ENCODE results near the gene DTL.
"Not testable (repeated sequence)": the region's sequence is repeated elsewhere in the genome, so short reads cannot be mapped to it uniquely, and the experiment has no call there.

- TF ChIP-seq, protein P1, sequence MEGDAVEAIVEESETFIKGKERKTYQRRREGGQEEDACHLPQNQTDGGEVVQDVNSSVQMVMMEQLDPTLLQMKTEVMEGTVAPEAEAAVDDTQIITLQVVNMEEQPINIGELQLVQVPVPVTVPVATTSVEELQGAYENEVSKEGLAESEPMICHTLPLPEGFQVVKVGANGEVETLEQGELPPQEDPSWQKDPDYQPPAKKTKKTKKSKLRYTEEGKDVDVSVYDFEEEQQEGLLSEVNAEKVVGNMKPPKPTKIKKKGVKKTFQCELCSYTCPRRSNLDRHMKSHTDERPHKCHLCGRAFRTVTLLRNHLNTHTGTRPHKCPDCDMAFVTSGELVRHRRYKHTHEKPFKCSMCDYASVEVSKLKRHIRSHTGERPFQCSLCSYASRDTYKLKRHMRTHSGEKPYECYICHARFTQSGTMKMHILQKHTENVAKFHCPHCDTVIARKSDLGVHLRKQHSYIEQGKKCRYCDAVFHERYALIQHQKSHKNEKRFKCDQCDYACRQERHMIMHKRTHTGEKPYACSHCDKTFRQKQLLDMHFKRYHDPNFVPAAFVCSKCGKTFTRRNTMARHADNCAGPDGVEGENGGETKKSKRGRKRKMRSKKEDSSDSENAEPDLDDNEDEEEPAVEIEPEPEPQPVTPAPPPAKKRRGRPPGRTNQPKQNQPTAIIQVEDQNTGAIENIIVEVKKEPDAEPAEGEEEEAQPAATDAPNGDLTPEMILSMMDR (IDR thresholded peaks at IDR 0.05): not testable (repeated sequence)
- not testable (repeated sequence) for TF ChIP-seq POLR2A (IDR thresholded peaks at IDR 0.05)
Measured at GRCh38 chr1:212022908-212023307, 12.6 kb upstream of the DTL start.

Measured in sigmoid colon (tissue), 3 donors.